Measurements from ENCODE around the gene TRIM63.

The TRIM63 gene

GRCh38 chr1:26032656-26033357 is 34.6 kb downstream of the TRIM63 start:
- DNase-seq = no peak

GRCh38 chr1:26031611-26032220 is 35.7 kb downstream of the TRIM63 start:
- no peak for DNase-seq

GRCh38 chr1:26031196-26031595 is 36.2 kb downstream of the TRIM63 start:
- no peak for DNase-seq

DNA sequence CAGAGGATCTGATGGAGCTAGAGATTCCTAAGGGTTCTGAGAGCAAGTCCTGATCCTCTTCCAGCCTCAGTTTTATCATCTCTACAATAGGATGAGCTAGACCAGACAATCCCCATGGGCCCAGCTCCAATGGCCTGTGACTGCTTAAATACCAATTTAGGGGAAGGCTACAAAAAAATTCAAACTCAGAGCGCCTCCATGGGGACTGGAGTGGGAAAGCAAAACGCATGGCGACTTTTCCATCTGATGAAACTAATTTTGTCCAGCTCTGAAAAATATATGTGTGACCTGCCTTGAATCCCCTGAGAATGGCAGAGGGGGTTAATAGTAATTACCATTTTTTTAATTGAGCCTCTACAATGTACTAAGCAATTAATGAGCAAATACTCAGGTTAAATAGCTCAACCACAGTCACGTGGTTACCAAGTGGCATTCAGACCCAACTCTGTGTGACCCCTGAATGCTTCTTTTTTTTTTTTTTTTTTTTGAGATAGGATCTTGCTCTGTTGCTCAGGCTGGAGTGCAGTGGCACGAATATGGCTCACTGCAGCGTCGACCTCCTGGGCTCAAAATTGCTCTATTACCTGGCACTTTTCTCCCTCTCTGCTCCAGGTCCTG is 37.5 kb downstream of the TRIM63 start:
- no peak for DNase-seq

DNA sequence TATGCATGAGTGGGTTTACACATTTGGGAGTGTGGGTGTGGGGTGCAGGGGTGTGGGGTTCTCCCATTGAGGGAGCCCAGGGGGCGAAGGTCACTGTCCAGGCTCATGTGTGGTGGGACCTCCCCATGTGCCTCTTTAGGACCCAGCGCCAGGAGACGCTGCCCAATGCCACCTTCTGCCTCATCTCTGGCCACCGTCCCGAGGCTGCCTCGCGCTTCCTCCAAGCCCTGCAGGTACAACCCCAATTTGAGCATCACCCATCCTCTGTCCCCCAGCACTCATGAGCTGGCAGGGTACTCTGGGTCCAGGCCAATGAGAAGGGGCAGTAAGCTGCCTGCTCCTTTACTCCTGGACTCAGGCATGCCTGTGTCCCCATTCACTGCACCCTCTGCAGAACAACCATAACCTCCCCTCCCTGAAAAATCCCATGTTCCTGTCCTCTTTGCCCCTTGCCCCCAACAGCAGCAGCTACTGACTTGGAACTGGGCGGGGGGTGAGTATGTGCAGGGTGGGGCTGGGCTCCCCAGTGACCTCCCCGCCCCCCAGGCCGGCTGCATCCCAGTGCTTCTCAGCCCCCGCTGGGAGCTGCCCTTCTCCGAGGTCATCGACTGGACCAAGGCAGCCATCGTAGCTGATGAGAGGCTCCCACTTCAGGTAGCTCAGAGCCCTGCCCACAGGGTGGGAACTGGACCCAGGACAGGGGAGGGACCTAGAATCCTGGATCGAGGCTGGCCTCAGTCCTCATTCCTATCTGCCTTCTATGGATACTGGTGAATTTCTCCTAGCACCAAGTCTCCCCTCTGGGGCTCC is 38.2 kb downstream of the TRIM63 start:
- DNase-seq = no peak

DNA sequence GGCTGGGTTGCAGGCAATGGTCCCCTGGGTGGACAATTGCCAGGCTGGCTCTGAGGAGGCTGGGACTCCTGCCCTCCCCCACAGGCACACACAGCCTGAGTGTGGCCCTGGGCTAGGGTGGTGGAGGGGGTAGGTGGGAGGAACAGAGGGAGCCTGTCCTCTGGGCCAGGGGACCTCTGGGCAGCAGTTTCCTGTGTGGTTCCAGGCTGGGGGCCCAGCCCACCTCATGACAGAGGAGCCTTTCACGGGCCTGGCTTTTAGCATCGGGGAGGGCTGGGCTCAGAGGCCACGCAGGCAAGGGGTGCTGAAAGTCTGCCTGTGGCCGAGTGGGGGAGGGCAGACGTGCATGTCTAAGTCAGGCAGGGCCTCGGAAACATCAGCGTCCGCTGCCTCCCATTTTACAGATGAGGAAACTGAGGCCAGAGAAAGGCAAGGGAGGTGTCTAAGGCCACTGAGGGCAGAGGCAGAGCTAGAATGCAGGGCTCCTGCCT is 38.9 kb downstream of the TRIM63 start:
- no peak for DNase-seq

DNA sequence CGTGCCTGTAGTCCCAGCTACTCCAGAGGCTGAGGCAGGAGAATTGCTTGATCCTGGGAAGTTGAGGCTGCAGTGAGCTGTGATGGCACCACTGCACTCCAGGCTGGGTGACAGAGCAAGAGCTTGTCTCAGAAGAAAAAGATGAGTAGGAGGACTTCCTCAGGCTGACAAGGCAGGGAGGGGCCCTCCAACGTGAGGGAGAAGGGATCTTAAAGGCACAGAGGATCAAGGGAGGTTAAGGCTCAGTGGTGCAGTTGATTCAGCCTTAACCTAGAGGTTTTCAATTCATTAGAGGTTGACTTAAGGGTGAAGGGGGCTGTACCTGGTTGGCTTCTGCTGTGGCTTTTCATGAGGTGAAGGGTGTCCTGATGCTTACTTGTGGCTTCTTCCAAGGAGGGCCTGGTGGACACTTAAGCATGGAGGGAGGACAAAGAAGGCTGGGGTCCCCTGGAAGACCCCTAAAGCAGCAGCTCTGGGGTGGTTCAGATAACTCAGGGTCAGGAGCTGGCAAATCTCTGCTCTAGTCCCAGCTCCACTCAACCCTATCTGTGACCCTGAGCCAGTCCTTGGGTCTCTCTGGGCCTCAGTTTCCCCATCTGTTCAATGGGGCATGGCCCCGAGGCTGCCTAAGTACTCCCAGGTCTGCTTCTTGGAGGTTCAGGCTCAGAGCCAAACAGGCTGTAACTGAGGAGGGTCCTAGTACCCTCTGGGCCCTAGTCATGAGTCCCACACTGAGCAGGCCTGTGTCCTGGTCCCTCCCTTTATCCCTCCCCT is 39.5 kb downstream of the TRIM63 start:
- no peak for DNase-seq

- DNase-seq = no peak
Measured at GRCh38 chr1:26025517-26025916, 41.9 kb downstream of the TRIM63 start.

DNA sequence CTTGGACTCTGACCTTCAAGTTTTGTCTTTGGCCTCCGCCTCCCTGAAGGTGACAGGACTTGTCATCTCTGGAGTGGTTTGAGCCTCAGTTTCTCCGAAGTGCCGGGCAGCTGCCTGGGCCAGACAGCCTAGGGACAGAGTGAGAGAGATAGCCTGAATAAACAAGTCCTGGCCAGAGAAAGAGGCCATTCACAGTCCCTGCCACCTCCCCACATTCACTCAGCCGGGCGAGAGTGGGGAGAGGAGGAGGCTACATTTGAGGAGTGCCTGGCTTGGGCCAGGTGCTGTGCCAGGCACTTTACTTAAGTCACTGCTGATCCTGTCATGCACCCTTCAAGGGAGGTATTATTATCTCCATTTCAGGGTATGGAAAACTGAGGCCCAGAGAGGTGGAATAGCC is 42.4 kb downstream of the TRIM63 start:
- no peak for DNase-seq

DNA sequence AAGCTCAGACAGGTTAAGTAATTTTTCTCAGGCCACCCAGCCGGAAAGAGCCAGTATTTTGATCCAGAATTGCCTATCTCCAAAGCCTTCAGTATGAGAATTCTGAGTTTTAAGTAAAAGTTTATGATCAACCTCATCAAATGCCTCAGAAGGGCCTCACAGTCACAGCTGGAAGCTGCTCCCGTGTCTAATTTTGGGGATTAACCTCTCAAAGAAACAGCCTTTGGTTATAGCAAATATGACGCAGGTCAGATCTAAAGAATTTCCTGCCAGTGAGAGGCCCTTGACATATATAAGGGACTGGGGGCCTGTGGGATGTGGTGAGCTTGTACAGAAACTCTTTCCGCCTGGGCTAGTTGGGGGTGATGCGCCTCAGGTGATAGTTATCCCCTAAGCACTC is 43.6 kb downstream of the TRIM63 start:
- no peak for DNase-seq

- DNase-seq = no peak
Measured at GRCh38 chr1:26023009-26023408, 44.4 kb downstream of the TRIM63 start.

GRCh38 chr1:26022404-26022779 is 45.0 kb downstream of the TRIM63 start:
- DNase-seq = no peak

- no peak for DNase-seq
Measured at GRCh38 chr1:26021647-26022403, 45.6 kb downstream of the TRIM63 start, which contains the start of gene EXTL1. EXTL1 (plus strand) TSS chr1:26021775; CDS start chr1:26022647, 872 bp downstream.

DNA sequence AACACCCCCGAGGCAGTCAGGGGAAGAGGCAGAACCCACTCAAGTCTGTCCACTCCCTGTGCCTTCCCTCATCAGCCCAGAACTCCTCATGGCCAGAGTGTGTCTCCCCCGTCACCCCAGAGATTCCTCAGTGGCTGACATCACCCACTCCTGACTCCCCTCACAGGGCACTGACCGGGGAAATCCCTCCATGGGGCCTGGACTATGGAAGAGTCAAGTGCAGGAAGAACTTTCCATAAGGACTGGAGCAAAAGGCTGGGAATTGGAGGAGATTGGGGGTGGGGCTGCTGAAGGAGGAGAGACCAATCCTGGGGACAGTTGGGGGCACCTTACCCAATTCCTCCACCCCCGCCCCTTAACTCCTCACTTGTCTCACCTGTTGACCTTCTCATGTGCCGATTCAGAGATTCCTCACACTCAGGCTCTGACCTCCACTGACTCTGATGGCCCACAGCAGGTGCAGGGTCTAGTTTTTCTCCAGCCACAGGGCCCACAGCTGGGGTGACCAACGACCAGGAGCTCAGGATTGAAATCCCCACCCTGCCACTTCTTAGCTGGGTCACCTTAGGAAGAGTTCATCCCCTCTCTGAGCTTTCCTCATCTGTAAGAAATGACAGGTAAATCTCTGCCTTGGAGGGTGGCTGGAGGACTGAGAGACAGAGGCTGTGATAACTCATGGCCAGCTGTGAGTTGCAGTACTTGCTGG is 46.3 kb downstream of the TRIM63 start:
- no peak for DNase-seq

GRCh38 chr1:26020330-26020768 is 47.1 kb downstream of the TRIM63 start:
- DNase-seq = no peak

DNA sequence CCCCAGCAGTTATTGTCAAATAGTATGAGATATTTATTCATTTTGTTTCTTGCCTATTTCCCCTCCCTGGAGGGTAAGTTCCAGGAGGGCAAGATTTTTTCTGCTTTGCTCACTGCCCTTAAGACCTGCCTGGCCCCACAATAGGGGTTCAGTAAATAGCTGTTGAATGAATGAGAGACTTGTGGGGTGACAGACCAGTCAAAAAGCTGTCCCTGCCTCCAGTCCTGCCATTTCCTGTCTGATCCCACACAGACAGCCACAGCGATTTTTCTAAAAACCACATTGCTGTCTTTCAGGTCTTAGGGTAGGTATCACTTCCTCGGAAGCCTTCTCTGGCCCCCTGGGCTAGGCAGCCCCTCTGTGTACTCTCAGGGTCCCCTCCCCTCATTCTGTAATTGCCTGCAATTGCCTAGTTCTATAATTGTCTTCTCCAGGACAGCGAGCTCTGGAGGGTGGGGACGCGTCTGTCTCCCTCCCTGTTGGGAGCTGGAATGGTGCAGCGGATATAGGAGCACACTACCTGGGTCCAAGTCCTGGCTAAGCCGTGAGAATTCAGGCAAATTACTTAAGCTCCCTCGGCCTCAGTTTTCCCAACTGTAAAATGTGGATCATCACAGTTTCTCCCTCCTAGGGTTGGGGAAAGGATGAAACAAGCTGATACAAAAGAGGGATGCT is 47.7 kb downstream of the TRIM63 start:
- DNase-seq = no peak

DNA sequence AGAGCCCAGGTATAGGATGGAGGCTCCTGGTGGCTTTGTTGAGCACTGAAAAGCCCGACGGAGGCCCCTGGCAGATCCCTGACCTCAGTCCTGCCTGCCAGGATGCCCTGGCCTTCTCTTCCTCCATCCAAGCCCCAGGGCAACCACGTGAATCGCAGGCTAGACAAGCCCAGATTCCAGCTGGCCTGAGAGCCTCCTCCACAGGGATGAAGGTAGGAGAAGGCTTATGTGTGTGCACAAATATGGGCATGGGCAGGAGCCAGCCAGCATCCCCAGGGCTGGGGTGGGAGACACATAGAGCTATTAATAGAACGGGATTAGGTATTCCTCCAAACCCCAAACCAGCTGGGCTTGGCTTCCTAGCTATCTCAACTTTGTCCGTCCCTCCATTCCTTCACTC is 49.8 kb downstream of the TRIM63 start:
- DNase-seq = no peak

GRCh38 chr1:26016953-26017545 is 50.4 kb downstream of the TRIM63 start:
- DNase-seq = no peak

GRCh38 chr1:26016258-26016952 is 51.0 kb downstream of the TRIM63 start:
- DNase-seq = no peak

All from bone marrow (tissue), 2 donors.